IPS DF 6.9 (cell line): Measurements from ENCODE around the gene PPP1R2.

Source experiments
- DNase-seq: peaks from one replicate; pipeline ENCODE4 v3.0.0-alpha.2; 2013; ENCODE audit warnings: low read depth, low spot score
- H3K27ac ChIP-seq: one replicate; pipeline ENCODE4 v1.5.1; 2013; ENCODE audit warnings: low read length, control low read depth
- H3K27me3 ChIP-seq: 2 replicates; pipeline ENCODE4 v1.6.1; 2013; ENCODE audit warnings: mild to moderate bottlenecking, low read length; ENCODE audit not compliant: control insufficient read depth, insufficient read depth
- H3K36me3 ChIP-seq: 2 replicates; pipeline ENCODE4 v1.6.1; 2013; ENCODE audit warnings: low read length; ENCODE audit not compliant: control insufficient read depth, insufficient read depth
- H3K4me1 ChIP-seq: 2 replicates; pipeline ENCODE4 v1.6.1; 2013; ENCODE audit warnings: low read length; ENCODE audit not compliant: control insufficient read depth, insufficient read depth
- H3K4me3 ChIP-seq: 2 replicates; pipeline ENCODE4 v1.5.1; 2013; ENCODE audit warnings: mild to moderate bottlenecking, low read length
- H3K9me3 ChIP-seq: 2 replicates; pipeline ENCODE4 v1.6.1; 2013; ENCODE audit warnings: low read length, inconsistent platforms; ENCODE audit not compliant: control insufficient read depth, insufficient read depth
- WGBS: extraction: QIAGEN DNeasy Blood & Tissue Kit; methylation state at CpG from one replicate; pipeline ENCODE4 v1.1.7; 2013; ENCODE audit warnings: mixed read lengths, missing lambda C conversion rate; ENCODE audit not compliant: insufficient read length, insufficient coverage; 5-methylcytosine and 5-hydroxymethylcytosine counted together

PPP1R2 gene

DNA sequence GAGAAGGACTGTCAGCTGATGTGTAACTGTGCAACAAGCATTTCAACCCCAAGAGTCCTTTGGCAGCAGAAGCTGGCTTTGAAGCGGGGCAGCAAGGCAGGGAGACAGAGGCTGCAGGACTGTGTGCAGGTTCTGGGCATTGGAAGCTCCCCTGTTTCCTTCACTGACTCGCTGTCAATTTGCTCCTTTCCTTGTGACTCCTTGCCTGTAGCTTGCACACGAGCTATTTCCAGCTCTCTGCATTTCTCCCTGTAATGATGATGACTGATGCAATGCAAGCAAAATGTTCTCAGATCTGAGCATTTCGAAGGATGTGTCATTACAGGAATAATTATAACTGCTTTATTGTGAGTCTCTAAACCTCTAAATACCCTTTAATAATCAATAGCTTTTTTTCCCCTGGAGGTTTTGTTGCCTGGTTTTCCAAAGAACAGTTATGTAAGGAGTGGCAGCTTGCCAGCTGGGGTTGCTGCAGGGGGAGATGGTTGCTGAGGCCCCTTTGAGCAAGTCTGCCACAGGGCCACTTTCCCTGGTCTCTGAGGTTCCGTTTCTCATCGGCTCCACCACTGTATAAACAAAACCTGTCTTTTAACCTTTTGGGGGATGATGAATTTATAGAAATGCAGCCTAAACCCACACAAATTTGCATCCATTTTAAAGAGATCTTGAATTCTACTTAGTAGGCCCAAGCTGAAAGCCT, 37.8 kb upstream of the PPP1R2 start:
- Histone ChIP-seq H3K9me3 (no peaks in the 10 kb centered on the region), H3K4me1 (no peaks in the 10 kb centered on the region), H3K36me3 (no peaks in the 10 kb centered on the region), H3K27me3 (no peaks in the 10 kb centered on the region), H3K27ac (no peak overlapping the region), H3K4me3 (no peak overlapping the region)
- no CpG with 5 or more reads among the region's 6 CpGs for WGBS
- no peak for DNase-seq

DNA sequence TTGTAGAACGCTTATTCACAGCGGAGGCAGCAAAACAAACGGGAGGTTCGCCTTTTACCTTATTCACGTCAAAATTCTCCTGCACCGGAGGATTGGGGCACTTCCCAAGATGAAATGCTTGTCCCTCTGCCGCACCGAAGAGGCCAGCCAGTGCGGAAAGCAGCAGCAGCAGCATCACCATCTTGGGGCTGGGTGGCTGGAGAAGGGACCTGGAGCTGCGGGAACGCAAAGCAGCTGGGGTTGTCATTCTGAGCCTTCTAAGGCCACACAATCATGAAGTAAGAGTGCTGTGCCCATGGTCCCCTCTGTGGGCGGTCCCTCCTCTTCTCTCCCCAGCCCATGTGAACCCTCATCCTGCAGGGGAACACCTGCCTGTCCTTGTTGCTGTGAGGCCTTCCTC, 36.2 kb upstream of the PPP1R2 start:
- Histone ChIP-seq H3K4me1 (no peaks in the 10 kb centered on the region), H3K36me3 (no peaks in the 10 kb centered on the region), H3K27me3 (no peaks in the 10 kb centered on the region), H3K4me3 (no peak overlapping the region), H3K27ac (no peak overlapping the region), H3K9me3 (no peaks in the 10 kb centered on the region)
- DNase-seq, result no peak
- WGBS, result no CpG with 5 or more reads among the region's 12 CpGs

DNA sequence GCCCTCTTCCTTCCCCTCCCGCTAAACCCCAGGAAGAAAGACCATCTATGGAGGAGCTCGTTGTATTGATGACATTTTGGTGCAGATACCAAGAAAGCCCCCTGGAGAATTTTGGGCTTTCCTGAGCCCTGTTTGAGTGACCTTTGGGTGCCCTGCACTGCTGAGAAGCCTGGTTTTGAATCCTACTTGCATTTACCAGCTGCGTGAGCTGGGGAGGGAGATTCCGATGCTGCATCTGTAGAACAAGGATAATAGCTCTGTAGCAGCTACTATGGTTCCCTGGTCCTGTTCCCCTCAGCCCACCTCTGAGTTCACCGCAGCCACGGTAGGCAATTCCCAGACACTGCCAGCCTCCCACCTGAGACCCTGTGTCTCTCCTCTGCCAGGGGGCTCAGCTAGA, 35.4 kb upstream of the PPP1R2 start:
- Histone ChIP-seq H3K4me3 (no peak overlapping the region), H3K27me3 (no peaks in the 10 kb centered on the region), H3K9me3 (no peaks in the 10 kb centered on the region), H3K4me1 (peaks cover 2% of the 10 kb centered on the region; the same call in 1 of the 2 replicates), H3K36me3 (no peaks in the 10 kb centered on the region), H3K27ac (no peak overlapping the region)
- WGBS, result no CpG with 5 or more reads among the region's 6 CpGs
- DNase-seq, result no peak

- H3K27me3 ChIP-seq, result no peaks in the 10 kb centered on the region
These were observed 34.6 kb upstream of the PPP1R2 start for GRCh38 chr3:195577645-195578177.

GRCh38 chr3:195574497-195575304, 31.6 kb upstream of the PPP1R2 start:
- H3K9me3 ChIP-seq, result no peaks in the 10 kb centered on the region
- no peaks in the 10 kb centered on the region for H3K36me3 ChIP-seq
- no peak overlapping the region for H3K27ac ChIP-seq
- H3K4me1 ChIP-seq, result peaks cover 2% of the 10 kb centered on the region; the same call in 1 of the 2 replicates
- no peak overlapping the region for H3K4me3 ChIP-seq
- DNase-seq, result no peak
- no peaks in the 10 kb centered on the region for H3K27me3 ChIP-seq
- WGBS, result no CpG with 5 or more reads among the region's 8 CpGs

More at GRCh38 chr3:195577645-195578177, 34.6 kb upstream of the PPP1R2 start:
- Histone ChIP-seq H3K4me3 (no peak overlapping the region), H3K9me3 (no peaks in the 10 kb centered on the region), H3K4me1 (peaks cover 2% of the 10 kb centered on the region; the same call in 1 of the 2 replicates), H3K36me3 (no peaks in the 10 kb centered on the region), H3K27ac (no peak overlapping the region)
- no CpG with 5 or more reads among the region's 9 CpGs for WGBS
- DNase-seq, result no peak

GRCh38 chr3:195573611-195574496, 30.7 kb upstream of the PPP1R2 start:
- no peak for DNase-seq
- Histone ChIP-seq H3K4me1 (peaks cover 2% of the 10 kb centered on the region; the same call in 1 of the 2 replicates), H3K4me3 (no peak overlapping the region), H3K9me3 (no peaks in the 10 kb centered on the region), H3K27ac (no peak overlapping the region), H3K36me3 (no peaks in the 10 kb centered on the region), H3K27me3 (no peaks in the 10 kb centered on the region)
- WGBS, result no CpG with 5 or more reads among the region's 19 CpGs

- Histone ChIP-seq H3K4me3 (no peak overlapping the region), H3K27me3 (no peaks in the 10 kb centered on the region), H3K36me3 (no peaks in the 10 kb centered on the region), H3K9me3 (no peaks in the 10 kb centered on the region), H3K27ac (no peak overlapping the region), H3K4me1 (peaks cover 2% of the 10 kb centered on the region; the same call in 1 of the 2 replicates)
- no CpG with 5 or more reads among the region's 6 CpGs for WGBS
- no peak for DNase-seq
These were observed 28.2 kb upstream of the PPP1R2 start for GRCh38 chr3:195571361-195571760.

DNA sequence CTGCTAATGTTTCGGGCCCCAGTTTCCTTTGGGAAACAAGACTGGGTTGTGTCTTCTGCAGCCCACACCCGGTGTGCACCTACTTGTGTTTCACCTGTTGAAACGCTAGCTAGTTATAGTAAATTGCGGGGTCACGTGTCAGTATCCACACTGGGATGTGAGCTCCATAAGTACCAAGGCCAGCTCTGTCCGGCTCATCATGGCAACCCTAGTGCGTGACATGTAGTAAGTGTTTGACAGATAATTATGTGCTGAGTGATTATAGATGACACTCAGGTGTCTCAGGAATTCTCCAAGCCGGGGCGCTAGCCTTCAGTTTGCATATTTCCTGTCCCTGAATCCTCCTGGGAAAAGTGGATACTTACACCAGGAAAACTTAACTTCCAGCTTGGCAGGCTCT, 27.8 kb upstream of the PPP1R2 start:
- Histone ChIP-seq H3K4me1 (peaks cover 2% of the 10 kb centered on the region; the same call in 1 of the 2 replicates), H3K27ac (no peak overlapping the region), H3K27me3 (no peaks in the 10 kb centered on the region), H3K9me3 (no peaks in the 10 kb centered on the region), H3K4me3 (no peak overlapping the region), H3K36me3 (no peaks in the 10 kb centered on the region)
- no CpG with 5 or more reads among the region's 9 CpGs for WGBS
- DNase-seq, result no peak

DNA sequence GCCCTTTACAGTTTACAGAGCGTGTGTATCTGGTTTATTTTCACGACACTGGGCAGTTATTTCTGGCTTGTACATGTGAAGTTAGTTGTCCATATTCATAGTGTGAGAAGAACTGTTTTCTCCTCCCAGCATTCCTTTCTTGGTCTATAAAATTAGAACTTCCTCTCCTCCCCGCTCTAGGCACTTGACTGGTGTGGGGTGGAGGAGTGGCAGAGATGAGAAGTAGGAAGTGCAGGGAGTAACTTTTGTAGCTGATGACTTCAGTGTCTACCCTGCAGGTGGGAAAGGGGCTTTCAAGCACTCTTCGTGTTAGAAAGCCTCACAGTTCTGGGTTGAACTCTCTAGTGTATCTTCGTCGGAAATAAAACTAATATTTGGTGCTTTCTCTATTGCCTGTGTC, 27.2 kb upstream of the PPP1R2 start:
- Histone ChIP-seq H3K36me3 (no peaks in the 10 kb centered on the region), H3K27me3 (no peaks in the 10 kb centered on the region), H3K27ac (no peak overlapping the region), H3K9me3 (no peaks in the 10 kb centered on the region), H3K4me3 (no peak overlapping the region), H3K4me1 (peaks cover 2% of the 10 kb centered on the region; the same call in 1 of the 2 replicates)
- no peak for DNase-seq
- no CpG with 5 or more reads among the region's 6 CpGs for WGBS

- no CpG with 5 or more reads among the region's 5 CpGs for WGBS
- H3K27me3 ChIP-seq, result no peaks in the 10 kb centered on the region
- H3K36me3 ChIP-seq, result no peaks in the 10 kb centered on the region
- peaks cover under 1% of the 10 kb centered on the region; the same call in 1 of the 2 replicates for H3K4me1 ChIP-seq
- no peak for DNase-seq
- H3K27ac ChIP-seq, result no peak overlapping the region
- H3K9me3 ChIP-seq, result no peaks in the 10 kb centered on the region
- H3K4me3 ChIP-seq, result no peak overlapping the region
These were observed 25.5 kb upstream of the PPP1R2 start for GRCh38 chr3:195568630-195569029.
